ENCODE data around the gene CRTC1.

CRTC1 gene

DNA sequence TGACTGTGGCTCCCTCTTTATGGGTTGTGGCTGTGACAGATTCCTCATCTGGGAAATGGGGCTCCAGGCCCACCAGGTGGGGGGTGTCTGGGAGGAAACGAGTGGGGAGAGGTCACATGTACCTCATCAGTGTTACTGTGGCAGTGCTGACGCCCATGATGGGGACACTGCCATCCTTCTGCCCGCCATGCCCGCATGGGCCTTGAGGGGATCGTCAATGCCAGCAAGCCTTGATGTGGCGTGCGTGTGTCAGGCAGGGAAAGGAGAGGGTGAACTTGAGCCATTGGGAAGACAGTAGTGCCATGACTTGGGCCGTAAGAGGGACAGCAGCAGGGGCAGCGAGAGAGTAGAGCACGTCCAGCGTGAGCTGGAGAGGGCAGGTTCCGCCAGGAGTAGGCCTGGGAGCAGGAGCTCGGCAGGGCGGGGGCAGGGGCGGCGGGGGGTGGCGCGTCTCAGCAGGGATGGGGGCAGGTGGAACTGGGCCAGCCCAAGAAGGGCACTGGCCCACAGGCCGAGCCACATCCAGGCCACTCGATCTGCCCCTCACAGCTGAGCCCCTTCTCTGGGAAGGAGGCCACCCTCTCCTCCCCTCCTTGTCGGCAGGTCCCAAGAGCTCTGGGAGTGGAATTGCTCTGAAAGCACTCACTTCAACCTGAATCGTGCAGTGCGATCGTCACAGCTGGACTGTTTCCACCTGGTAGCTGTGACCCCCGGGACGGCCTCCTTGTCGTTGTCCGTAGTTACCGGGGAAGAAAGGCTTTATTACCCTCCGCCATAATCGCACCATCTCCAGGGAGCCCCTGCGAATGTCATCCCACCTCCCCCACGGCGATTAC is 36.7 kb upstream of the CRTC1 start:
- no peak for FAIRE-seq
- no peak for TF ChIP-seq POLR2A (IDR thresholded peaks at IDR 0.05; ENCODE audit: low read depth, low read length)
- DNase-seq (ENCODE audit: insufficient read length, low spot score) = no peak

- DNase-seq (ENCODE audit: insufficient read length, low spot score) = no peak
- no peak for TF ChIP-seq POLR2A (IDR thresholded peaks at IDR 0.05; ENCODE audit: low read depth, low read length)
These were observed 36.1 kb upstream of the CRTC1 start for GRCh38 chr19:18647371-18647767.

DNA sequence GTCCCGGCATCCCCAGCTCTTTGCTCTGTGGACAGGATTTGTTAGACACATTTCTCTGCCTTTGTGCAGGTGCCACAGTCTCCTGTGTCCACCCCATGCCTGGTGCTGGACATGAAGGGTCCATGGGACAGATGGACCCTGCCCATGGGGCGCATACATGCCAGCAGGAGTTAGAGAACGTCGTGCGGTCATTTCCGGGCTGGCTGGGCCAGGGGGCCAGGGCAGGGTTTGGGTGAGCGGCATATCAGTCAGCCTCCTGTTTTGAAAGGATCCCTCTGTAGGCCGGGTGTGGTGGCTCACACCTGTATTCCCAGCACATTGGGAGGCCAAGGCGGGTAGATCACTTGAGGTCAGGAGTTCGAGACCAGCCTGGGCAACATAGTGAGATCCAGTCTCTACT is 35.7 kb upstream of the CRTC1 start:
- no peak for TF ChIP-seq POLR2A (IDR thresholded peaks at IDR 0.05; ENCODE audit: low read depth, low read length)
- FAIRE-seq = no peak
- no peak for DNase-seq (ENCODE audit: insufficient read length, low spot score)

More at GRCh38 chr19:18647371-18647767, 36.1 kb upstream of the CRTC1 start:
- FAIRE-seq = no peak

- FAIRE-seq (no peak), DNase-seq (ENCODE audit: insufficient read length, low spot score) (no peak)
- TF ChIP-seq POLR2A (IDR thresholded peaks at IDR 0.05; ENCODE audit: low read depth, low read length) = no peak
These were observed 34.5 kb upstream of the CRTC1 start for GRCh38 chr19:18648973-18649315.

DNA sequence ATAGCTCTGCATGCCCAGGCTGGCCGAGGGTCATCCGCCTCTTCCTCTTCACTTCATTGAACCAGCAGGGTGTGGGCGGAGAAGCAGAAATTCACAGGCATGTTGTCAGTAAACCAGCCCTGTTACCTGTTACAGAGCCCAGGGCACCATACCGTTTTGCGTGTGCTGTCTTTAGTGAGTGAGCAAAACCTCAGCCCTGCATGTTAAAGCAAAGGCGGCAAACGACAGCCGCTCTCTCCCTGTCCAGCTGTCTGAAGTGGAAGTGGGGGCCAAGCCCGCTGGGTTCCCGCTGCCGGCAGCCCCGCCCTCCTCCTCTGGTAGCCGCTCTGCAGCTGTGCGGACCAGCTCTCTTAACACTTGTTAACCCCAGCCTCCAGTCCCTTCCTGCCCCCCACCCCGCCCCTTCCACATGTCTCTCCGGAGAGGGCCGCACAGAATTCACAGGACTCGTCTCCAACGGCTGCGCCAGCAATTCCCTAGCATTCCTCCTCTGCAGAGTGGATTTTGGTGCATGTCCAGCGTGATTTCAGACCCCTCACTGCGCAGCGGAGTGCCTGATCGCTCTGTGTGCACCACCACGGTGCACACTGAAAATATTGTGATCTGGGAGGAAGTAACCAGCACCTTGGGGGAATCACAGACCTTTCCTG is 34.0 kb upstream of the CRTC1 start:
- DNase-seq (ENCODE audit: insufficient read length, low spot score) (no peak), FAIRE-seq (no peak)
- no peak for TF ChIP-seq POLR2A (IDR thresholded peaks at IDR 0.05; ENCODE audit: low read depth, low read length)

DNA sequence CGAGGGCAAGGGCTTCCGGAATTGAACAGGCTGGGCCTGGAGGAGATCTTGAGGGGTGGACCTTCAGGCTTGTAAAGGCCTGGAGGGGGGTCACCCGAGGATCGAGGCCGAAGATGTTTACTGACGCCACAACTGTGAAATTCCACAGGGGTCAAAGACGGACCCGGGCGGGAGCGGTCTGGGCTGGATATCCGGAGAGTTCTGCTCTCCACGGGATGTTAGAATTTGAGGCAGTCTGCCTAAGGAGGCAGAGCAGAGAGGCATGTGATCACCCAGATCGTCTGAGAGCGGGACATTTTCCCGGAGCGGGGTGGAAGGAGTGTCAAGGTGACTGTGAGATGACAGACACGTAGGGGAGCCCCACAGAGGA is 33.5 kb upstream of the CRTC1 start:
- FAIRE-seq (no peak), DNase-seq (ENCODE audit: insufficient read length, low spot score) (no peak)
- TF ChIP-seq POLR2A (IDR thresholded peaks at IDR 0.05; ENCODE audit: low read depth, low read length) = no peak

- DNase-seq (ENCODE audit: insufficient read length, low spot score) (no peak), FAIRE-seq (no peak)
- no peak for TF ChIP-seq POLR2A (IDR thresholded peaks at IDR 0.05; ENCODE audit: low read depth, low read length)
These were observed 32.9 kb upstream of the CRTC1 start for GRCh38 chr19:18650468-18651041.

DNA sequence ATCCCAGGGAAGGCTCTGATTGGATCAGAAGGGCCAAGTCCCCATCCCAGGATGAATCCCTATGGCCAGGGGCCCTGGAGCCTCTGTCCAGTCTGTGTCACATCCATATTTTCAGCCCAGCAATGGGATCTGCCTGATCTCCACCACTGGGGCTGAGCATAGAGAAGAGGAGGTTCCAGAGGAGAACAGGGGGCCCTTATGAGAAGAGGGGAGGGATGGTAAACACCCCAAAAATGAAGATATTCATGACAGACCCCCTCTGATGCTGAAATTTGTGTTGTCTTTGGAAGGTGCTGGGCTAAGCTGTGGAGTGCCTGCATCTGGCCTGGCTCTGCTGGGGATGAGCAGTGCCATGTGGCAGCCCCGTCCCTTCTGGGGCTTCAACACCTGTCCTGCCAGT is 32.2 kb upstream of the CRTC1 start:
- DNase-seq (ENCODE audit: insufficient read length, low spot score) (no peak), FAIRE-seq (no peak)
- TF ChIP-seq POLR2A (IDR thresholded peaks at IDR 0.05; ENCODE audit: low read depth, low read length) = no peak

- no peak for FAIRE-seq
- no peak for TF ChIP-seq POLR2A (IDR thresholded peaks at IDR 0.05; ENCODE audit: low read depth, low read length)
- no peak for DNase-seq (ENCODE audit: insufficient read length, low spot score)
These were observed 31.7 kb upstream of the CRTC1 start for GRCh38 chr19:18651733-18652132.

DNA sequence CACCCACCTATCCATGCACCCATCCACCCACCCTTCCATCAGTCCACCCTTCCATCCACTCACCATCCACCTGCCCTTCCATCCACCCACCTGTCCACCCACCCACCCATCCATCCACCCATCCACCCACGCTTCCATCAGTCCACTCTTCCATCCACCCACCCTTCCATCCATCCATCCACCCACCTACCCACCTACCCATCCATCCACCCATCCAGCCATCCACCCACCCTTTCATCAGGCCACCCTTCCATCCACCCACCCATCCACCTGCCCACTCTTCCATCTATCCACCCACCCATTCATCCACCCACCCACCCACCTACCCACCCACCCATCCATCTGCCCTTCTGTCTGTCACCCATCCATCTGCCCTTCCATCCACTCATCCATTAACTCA is 29.6 kb upstream of the CRTC1 start:
- no peak for FAIRE-seq
- no peak for TF ChIP-seq POLR2A (IDR thresholded peaks at IDR 0.05; ENCODE audit: low read depth, low read length)
- no peak for DNase-seq (ENCODE audit: insufficient read length, low spot score)

DNA sequence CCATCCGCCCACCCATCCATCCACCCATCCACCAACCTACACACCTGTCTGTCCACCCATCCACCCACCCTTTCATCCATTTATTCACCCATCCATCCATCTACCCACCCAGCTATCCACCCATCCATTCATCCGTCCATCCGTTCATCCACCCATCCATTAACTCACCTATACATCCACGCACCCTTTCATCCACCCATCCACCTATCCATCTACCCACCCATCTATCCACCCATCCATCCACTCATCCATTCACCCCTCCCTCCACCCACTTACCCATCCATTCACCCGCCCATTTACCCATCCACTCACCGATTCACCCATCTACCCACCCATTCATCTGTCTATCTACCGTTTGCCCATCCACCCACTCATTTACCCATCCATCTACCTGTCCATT is 29.0 kb upstream of the CRTC1 start:
- DNase-seq (ENCODE audit: insufficient read length, low spot score) (no peak), FAIRE-seq (no peak)
- no peak for TF ChIP-seq POLR2A (IDR thresholded peaks at IDR 0.05; ENCODE audit: low read depth, low read length)

- no peak for FAIRE-seq
- TF ChIP-seq POLR2A (IDR thresholded peaks at IDR 0.05; ENCODE audit: low read depth, low read length) = no peak
- DNase-seq (ENCODE audit: insufficient read length, low spot score) = no peak
These were observed 28.2 kb upstream of the CRTC1 start for GRCh38 chr19:18655173-18655844.

DNA sequence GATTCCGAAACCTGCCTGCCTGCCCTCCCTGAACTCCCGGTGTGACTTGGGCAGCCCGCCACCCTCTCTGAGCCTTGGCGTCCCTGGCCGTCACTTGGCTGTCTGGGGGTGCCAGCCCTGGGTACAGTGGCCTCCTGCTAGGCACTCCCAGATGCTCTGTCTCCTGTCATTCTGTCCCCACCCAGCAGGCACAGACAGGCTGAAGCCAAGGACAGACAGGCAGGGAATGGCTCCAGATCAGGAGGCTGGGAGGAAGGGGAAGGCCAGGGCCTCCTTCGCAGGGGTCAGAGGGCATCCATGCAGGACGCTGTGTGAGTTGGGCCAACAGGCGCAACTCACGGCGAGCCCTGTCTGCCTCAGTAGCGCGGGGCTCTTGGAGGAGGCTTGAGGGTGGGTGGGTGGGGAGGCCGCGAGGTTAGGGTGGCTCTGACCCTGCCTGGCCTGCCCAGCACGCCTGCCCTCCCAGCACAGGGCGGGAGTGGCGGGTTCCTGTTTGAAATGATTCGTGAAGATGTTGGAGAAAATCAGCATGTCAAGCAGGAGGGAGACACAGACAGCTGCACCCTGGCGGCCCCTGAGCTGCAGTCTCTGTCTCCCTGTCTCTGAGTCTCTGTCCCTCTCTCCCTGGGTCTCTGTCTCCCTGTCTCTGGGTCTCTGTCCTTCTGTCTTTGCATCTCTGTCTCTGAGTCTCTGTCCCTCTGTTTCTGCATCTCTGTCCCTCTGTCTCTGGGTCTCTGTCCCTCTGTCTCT is 27.0 kb upstream of the CRTC1 start:
- no peak for FAIRE-seq
- no peak for TF ChIP-seq POLR2A (IDR thresholded peaks at IDR 0.05; ENCODE audit: low read depth, low read length)
- DNase-seq (ENCODE audit: insufficient read length, low spot score) = no peak
